ENCODE data around the gene PGR.

Gene PGR

GRCh38 chr11:101100601-101101000, 29.0 kb downstream of the PGR start:
- H3K27ac ChIP-seq = no peak overlapping the region
- TF ChIP-seq, protein P1, sequence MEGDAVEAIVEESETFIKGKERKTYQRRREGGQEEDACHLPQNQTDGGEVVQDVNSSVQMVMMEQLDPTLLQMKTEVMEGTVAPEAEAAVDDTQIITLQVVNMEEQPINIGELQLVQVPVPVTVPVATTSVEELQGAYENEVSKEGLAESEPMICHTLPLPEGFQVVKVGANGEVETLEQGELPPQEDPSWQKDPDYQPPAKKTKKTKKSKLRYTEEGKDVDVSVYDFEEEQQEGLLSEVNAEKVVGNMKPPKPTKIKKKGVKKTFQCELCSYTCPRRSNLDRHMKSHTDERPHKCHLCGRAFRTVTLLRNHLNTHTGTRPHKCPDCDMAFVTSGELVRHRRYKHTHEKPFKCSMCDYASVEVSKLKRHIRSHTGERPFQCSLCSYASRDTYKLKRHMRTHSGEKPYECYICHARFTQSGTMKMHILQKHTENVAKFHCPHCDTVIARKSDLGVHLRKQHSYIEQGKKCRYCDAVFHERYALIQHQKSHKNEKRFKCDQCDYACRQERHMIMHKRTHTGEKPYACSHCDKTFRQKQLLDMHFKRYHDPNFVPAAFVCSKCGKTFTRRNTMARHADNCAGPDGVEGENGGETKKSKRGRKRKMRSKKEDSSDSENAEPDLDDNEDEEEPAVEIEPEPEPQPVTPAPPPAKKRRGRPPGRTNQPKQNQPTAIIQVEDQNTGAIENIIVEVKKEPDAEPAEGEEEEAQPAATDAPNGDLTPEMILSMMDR (IDR thresholded peaks at IDR 0.05) = no peak

GRCh38 chr11:101096036-101096704, 33.4 kb downstream of the PGR start:
- Histone ChIP-seq H3K36me3 (no peaks in the 10 kb centered on the region), H3K4me3 (ENCODE audit: low read depth in 1 of 2, low read length in 1 of 2) (no peak overlapping the region), H3K27me3 (no peaks in the 10 kb centered on the region), H3K9me3 (no peaks in the 10 kb centered on the region), H3K27ac (no peak overlapping the region), H3K4me1 (ENCODE audit: control insufficient read depth in 1 of 2, insufficient read depth in 1 of 2, low read depth in 1 of 2, low read length in 1 of 2) (no peaks in the 10 kb centered on the region)
- TF ChIP-seq, protein P1 (IDR thresholded peaks at IDR 0.05) = no peak

More at GRCh38 chr11:101100601-101101000, 29.0 kb downstream of the PGR start:
- Histone ChIP-seq H3K27me3 (no peaks in the 10 kb centered on the region), H3K9me3 (no peaks in the 10 kb centered on the region), H3K4me1 (ENCODE audit: control insufficient read depth in 1 of 2, insufficient read depth in 1 of 2, low read depth in 1 of 2, low read length in 1 of 2) (no peaks in the 10 kb centered on the region), H3K36me3 (no peaks in the 10 kb centered on the region), H3K4me3 (ENCODE audit: low read depth in 1 of 2, low read length in 1 of 2) (no peak overlapping the region)

DNA sequence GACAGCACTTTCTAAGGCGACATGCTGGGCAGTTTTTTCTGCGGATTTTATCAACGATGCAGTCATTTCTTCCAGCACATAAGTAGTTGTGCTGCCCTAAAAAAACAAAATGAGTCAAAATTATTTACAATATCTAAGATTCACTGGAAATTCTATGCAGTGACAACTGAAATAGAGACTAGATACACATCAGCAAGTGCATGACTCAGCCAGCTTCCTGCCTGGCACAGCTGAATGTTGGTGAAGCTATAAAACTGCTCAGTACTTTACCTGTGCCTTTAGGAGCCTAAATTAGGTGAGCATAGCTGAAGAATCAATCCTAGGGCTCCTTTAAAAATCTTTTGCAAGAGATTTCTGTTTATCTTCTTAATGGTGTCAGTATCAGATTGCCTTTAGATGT, 37.8 kb downstream of the PGR start:
- Histone ChIP-seq H3K4me3 (ENCODE audit: low read depth in 1 of 2, low read length in 1 of 2) (no peak overlapping the region), H3K4me1 (ENCODE audit: control insufficient read depth in 1 of 2, insufficient read depth in 1 of 2, low read depth in 1 of 2, low read length in 1 of 2) (no peaks in the 10 kb centered on the region), H3K27ac (no peak overlapping the region), H3K36me3 (no peaks in the 10 kb centered on the region), H3K9me3 (no peaks in the 10 kb centered on the region), H3K27me3 (no peaks in the 10 kb centered on the region)
- TF ChIP-seq, protein P1 (IDR thresholded peaks at IDR 0.05) = no peak

GRCh38 chr11:101090679-101091270, 38.8 kb downstream of the PGR start:
- Histone ChIP-seq H3K36me3 (no peaks in the 10 kb centered on the region), H3K9me3 (no peaks in the 10 kb centered on the region), H3K4me3 (ENCODE audit: low read depth in 1 of 2, low read length in 1 of 2) (no peak overlapping the region), H3K27ac (no peak overlapping the region), H3K4me1 (ENCODE audit: control insufficient read depth in 1 of 2, insufficient read depth in 1 of 2, low read depth in 1 of 2, low read length in 1 of 2) (no peaks in the 10 kb centered on the region), H3K27me3 (no peaks in the 10 kb centered on the region)
- TF ChIP-seq, protein P1 (IDR thresholded peaks at IDR 0.05) = no peak

- Histone ChIP-seq H3K4me3 (ENCODE audit: low read depth in 1 of 2, low read length in 1 of 2) (no peak overlapping the region), H3K9me3 (no peaks in the 10 kb centered on the region), H3K4me1 (ENCODE audit: control insufficient read depth in 1 of 2, insufficient read depth in 1 of 2, low read depth in 1 of 2, low read length in 1 of 2) (no peaks in the 10 kb centered on the region), H3K27ac (no peak overlapping the region), H3K36me3 (no peaks in the 10 kb centered on the region), H3K27me3 (no peaks in the 10 kb centered on the region)
- TF ChIP-seq, protein P1 (IDR thresholded peaks at IDR 0.05) = no peak
Observed at GRCh38 chr11:101083335-101083734, 46.3 kb downstream of the PGR start.
